Measurements from ENCODE around the gene OR52D1.

DNA sequence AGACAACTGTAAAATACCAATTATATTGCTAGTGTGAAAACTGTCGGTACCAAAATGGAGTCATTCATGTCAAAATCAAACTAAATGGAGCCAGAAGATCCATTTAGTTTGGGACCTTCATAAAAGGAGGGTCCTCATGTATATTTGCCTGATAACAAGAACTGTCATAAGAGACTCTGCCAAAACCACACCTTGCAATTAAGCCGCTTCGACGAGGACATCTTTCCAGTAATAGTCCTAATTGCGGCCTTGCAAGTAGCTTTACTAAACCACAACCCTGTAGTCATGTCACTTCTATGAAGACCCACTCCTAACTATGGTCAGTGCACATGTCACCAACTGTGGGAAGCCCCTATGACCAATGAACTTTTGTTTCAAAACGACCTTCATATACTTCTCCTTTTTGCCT, 11.9 kb downstream of the OR52D1 start:
- TF ChIP-seq POLR2A (IDR thresholded peaks at IDR 0.05; ENCODE audit: low read depth) (no peak), EP300 (IDR thresholded peaks at IDR 0.05) (no peak), POLR2AphosphoS5 (IDR thresholded peaks at IDR 0.05) (no peak)
- TF ChIP-seq, protein P1, sequence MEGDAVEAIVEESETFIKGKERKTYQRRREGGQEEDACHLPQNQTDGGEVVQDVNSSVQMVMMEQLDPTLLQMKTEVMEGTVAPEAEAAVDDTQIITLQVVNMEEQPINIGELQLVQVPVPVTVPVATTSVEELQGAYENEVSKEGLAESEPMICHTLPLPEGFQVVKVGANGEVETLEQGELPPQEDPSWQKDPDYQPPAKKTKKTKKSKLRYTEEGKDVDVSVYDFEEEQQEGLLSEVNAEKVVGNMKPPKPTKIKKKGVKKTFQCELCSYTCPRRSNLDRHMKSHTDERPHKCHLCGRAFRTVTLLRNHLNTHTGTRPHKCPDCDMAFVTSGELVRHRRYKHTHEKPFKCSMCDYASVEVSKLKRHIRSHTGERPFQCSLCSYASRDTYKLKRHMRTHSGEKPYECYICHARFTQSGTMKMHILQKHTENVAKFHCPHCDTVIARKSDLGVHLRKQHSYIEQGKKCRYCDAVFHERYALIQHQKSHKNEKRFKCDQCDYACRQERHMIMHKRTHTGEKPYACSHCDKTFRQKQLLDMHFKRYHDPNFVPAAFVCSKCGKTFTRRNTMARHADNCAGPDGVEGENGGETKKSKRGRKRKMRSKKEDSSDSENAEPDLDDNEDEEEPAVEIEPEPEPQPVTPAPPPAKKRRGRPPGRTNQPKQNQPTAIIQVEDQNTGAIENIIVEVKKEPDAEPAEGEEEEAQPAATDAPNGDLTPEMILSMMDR (IDR thresholded peaks at IDR 0.05): no peak

Data from esophagus muscularis mucosa (tissue), 4 donors.